ENCODE data around the gene FLCN. TPM values are rescaled to one million over a fixed set of nuclear protein-coding genes. Genes with fewer than 3 reads are reported as not detected.
A peak's percentile ranks its signal among the peaks of the same experiment; 100 is the strongest.

Gene FLCN
- total and polyA plus RNA-seq, 2 of the 13 experiments (the other 11 are each of a cell fraction or from before 2014, with no cell fraction given): 16.6 to 24.9 TPM

- TF ChIP-seq HIVEP1 (CRISPR knock-in tag; IDR thresholded peaks at IDR 0.05) (no peak), GABPA (IDR thresholded peaks at IDR 0.05; ENCODE audit: low read depth, low read length) (no peak), GABPA (CRISPR knock-in tag; IDR thresholded peaks at IDR 0.05; ENCODE audit: low read depth) (no peak), MYPOP (CRISPR knock-in tag; IDR thresholded peaks at IDR 0.05) (peak; percentile 10; the same call in 1 of the 2 replicates), SMAD9 (CRISPR knock-in tag; IDR thresholded peaks at IDR 0.05) (no peak), GRHL1 (CRISPR knock-in tag; conservative IDR thresholded peaks at IDR 0.05) (no peak), ZFP91 (CRISPR knock-in tag; IDR thresholded peaks at IDR 0.05; ENCODE audit: borderline replicate concordance) (no peak; the same call in 1 of the 2 replicates), ZNF709 (CRISPR knock-in tag; IDR thresholded peaks at IDR 0.05) (no peak), AGO2 (optimal IDR thresholded peaks at IDR 0.05; ENCODE audit: low read depth, low read length) (peak; percentile 32), ZFX (CRISPR knock-in tag; IDR thresholded peaks at IDR 0.05; ENCODE audit: low read depth) (peak; percentile 68), UBTF (CRISPR knock-in tag; IDR thresholded peaks at IDR 0.05) (peak; percentile 74), RBAK (CRISPR knock-in tag; IDR thresholded peaks at IDR 0.05) (no peak), GATAD2A (CRISPR knock-in tag; IDR thresholded peaks at IDR 0.05) (no peak; the same call in 1 of the 2 replicates), ZNF572 (CRISPR knock-in tag; IDR thresholded peaks at IDR 0.05) (0 out of 2 replicates have a peak, but pooled peaks have one; percentile 46), TFAP4 (IDR thresholded peaks at IDR 0.05; ENCODE audit: borderline replicate concordance, low read depth) (0 out of 2 replicates have a peak, but pooled peaks have one; percentile 9), ZSCAN22 (CRISPR knock-in tag; IDR thresholded peaks at IDR 0.05) (0 out of 2 replicates have a peak, but pooled peaks have one; percentile 21), CREBL2 (CRISPR knock-in tag; IDR thresholded peaks at IDR 0.05; ENCODE audit: borderline replicate concordance) (no peak), ZC3H13 (CRISPR knock-in tag; IDR thresholded peaks at IDR 0.05) (peak; percentile 20; the same call in 1 of the 2 replicates), ZNF597 (CRISPR knock-in tag; IDR thresholded peaks at IDR 0.05) (no peak)
Observed at GRCh38 chr17:17205368-17206123, 31.4 kb downstream of the FLCN start (continued).
